NCI-H2029 (cell line): ENCODE measurements around the gene DAAM2.

ENCODE experiments used
- DNase-seq: peaks from one replicate; lab custom pipeline; 2025; lab: John Stamatoyannopoulos, UW

DAAM2 gene

DNA sequence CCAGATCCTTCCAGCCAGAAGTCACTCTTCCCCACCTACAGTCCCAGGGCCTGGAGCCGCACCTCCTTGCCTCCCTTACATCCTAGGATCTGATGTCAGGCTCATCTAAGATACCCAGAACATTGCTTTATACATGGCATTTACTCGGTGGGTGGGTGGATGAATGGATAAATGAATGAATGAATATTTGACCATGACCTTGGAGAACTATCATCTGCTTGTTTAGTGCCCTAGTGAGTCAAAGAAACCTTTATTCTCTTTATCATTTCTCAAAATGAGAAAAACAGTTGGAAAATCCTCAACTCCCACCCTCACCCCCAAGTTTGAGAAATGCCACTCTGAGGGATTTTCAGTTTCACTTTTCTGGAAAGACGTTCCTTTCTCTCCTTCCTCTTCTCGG is 56.0 kb downstream of the DAAM2 start:
- DNase-seq = no peak

DNA sequence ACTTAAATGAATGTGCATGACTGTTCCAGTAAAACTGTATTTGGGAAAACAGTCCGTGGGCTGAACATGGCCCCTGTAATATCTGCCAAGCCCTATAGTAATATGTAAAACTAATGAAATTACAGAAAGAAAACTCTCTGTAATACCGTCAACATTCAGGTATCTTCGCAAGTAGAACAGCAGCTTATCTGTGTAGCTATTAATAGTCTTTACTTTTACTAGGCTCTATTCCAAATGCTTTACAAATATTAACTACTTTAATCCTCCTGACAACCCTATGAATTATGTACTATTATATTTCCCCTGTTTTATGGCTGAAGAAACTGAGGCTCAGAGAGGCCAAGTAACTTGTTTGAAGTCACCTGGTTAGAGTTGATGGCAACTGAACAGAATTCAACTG is 57.1 kb downstream of the DAAM2 start:
- DNase-seq = no peak

DNA sequence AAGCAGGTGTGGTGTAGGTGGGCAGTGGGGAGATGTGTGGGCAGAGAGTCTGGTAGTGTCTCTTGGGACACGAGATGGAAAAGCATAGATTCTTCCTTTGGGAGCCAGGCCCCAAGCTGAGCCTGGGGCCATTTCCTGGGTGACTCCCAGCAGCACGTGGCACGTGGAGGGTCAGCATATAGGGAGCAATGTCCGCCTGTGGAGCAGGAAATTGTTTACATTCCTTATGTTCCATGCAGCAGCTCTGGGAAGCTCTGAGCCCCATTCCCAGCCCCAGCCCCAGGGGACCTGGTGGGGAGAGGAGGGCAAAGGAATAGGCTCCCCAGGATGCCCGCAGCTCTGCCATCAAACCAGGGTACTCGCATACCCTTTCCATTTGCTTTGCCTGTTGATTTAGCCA is 57.6 kb downstream of the DAAM2 start:
- DNase-seq = no peak

DNA sequence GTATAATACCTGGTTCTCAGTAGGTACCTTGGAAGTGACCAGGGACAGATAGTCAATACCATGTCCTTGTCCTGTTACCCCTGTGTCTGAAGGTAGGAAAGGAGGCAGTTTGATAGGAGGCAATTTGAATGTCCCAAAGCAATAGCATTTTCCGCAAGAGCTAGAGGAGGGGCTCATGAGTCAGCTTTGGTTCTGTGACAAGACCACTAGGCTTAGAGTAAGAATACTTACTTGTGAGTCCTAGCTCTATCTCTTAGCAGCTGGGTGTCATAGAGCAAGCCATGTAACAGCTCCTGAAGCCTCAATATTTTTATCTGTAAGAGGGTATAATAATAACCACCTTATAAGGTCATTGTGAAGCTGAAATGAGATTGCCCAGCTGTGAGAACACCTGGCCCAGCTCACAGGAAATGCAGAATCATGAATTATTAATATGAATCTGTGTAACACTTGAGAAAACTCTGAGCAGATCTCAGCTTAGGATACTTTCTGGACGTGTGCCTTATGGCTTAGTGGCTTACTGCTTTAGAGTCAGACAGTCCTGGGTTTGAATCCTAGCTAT is 58.6 kb downstream of the DAAM2 start:
- DNase-seq = peak; percentile 55

DNA sequence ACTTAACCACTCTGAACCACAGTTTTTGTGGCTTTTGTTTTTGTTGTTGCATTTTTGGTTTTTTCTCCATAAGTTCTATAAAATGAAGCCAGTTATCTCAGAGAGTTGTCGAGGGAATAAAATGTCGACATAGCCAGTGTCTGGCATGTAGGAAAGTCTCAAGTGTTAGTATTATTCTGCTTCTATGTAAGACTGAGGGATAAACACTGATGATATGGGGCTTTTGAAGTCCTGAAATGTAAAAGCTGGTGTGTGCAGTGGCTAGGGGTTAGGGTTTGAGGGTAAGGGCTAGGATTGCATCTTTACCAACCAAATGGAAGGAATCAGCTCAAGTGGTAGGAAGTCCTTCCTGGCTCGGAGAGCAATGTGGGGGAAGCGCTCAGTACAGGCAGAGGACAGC is 59.2 kb downstream of the DAAM2 start:
- no peak for DNase-seq

DNA sequence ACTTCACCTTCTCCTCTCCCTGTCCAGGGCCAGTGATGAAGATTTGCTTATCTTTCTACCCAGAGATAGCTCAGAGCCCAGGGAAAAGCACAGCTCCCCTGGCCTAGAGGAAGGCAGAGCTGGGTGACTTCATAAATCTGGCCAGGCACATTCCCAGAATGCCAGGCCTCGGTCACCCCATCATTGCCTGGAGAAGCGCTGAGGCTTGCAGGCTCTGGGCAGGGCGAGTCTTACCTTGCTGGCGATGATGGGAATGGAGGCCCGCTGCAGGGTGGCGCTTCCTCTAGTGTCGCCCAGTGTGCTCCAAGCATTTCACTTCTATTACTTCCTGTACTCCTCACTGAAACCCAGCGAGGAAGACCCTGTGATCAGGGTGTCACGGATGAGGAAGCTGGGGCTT is 60.1 kb downstream of the DAAM2 start:
- no peak for DNase-seq

DNA sequence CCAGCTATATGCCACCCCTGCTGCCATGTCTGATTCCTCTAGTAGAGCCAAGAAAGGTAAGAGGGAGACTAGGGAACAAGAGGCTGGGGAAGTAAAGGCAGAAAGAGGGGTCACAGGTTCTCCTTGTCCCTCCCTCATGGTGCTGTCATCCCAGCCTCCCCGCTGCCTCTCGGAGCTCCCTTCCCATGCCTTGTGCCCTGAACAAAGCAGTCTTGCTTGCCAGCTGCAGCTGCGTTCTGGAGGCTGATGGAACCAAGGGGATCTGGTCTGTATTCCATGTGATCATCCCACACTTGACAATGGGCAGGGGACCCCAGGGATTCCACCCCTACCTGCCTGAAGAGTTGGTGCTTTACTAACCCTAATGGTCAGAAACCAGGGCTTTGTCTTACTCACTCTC is 61.4 kb downstream of the DAAM2 start:
- no peak for DNase-seq

DNA sequence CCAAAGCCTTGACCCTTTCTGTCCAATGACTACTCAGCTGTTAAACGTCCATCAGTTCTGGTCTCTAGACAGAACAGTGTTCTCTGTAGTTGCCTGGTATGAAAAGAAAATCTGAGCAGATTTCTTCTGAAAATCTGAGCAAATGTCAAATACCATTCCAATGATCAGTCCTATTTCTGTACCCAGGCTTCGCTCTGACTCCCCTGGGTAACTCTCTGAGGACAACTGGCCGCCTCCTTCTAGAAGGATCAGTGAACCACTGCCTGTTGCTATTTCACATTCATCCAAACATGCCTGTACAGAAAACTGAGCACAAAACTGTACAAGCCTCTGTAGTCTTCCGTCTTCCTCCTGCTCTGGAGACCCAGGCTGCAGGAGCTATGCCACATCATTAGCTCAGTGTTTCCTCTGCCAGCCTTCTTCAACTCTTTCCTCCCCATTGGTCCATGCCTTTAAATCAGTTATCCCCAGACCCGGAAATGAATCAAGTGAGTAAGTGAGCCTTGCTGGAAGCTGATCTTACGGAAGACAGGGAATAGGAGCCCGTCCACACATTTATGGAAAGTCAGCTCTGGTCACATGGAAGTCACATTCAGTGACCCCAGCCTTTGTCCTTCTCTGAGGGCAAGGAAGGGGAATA is 63.3 kb downstream of the DAAM2 start:
- no peak for DNase-seq

DNA sequence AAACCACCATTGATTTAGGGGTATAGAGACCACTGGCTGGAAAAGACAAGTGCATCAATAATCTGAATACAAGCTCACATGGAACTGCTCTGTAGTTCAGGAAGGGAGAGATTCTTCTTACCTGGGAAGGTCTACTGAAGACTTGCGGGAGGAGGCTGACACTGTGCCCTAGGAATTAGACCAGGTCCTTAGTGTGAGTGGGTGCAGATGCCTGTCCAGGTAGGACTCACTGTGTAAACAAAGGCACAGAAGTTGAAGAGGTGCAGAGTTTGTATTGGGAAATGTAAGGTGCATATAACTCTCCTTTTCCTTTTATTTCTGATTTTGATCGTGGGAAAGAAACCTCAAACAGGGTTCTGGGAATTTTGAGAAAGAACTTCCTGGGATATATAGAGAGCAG is 66.8 kb downstream of the DAAM2 start:
- no peak for DNase-seq

DNA sequence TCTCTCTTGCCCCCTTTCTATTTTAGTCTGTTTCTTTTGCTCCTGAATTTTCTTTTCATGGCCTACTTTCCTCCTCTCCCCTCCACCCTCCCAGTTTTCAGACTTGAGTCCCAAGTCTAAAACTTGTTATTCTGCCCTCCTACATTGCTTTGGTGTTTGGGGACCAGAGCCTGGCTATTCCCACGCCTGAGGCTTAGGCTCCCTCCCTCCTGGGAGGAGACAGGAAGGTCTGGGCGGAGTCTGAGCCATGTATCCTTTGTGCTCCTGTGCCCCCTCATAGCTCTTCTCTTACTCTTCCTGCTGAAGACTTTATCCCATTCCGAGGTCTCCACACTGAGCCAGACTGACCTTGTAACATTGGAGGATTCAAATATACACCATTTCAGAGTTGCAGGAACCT is 69.5 kb downstream of the DAAM2 start:
- no peak for DNase-seq

DNA sequence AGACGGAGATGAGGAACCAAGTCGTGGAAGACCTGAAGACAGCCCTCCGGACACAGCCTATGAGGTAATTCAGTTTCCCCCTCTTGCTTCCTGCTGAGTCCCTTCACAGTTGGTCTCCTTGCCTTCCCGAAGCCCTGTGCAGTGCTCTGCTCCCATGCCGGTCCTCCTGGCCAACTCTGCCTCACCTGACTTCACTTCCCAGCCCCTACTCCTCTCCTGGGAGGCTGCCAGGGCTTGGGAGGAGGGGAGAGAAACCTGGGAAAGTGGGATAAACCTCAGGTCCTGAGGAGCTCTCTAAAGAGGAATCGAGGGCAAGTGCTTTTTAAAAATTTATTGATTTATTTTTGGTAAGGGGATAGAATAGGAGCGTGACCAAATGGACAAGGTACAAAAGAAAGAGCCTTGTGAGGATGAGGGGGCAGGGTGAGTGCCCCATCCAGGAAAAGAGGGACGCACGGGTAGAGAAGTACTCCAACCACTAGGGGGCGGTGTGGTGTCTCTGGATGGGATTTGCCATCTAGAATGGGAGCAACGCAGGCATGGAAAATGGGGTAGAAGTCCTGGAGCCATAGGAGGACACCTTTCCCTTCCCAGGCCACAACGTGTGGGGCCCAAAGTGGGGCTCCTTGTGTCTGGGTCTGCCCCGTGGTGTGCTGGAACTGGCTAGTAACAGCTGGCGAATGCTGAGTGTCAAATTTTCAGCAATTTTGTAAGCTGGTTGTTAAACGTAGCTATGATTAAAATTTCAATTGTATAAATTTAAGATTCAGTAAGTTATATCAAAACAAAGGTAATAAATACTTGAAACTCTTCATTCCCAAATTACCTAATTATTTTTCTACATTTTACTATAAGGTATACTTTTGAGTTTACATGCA is 73.1 kb downstream of the DAAM2 start:
- peak; percentile 71 for DNase-seq

DNA sequence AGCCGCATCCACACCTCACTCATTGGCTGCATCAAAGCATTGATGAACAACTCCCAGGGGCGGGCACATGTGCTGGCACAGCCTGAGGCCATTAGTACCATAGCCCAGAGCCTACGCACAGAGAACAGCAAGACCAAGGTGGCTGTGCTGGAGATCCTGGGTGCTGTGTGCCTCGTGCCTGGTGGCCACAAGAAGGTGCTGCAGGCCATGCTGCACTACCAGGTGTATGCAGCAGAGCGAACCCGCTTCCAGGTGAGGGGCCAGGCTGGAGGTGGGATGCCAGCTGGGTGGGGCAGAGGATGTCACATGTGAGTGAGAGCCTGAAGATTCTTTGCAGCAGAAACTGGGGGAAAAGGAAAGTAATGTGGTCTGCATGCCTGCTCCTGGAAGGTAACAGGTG is 75.4 kb downstream of the DAAM2 start:
- no peak for DNase-seq

DNA sequence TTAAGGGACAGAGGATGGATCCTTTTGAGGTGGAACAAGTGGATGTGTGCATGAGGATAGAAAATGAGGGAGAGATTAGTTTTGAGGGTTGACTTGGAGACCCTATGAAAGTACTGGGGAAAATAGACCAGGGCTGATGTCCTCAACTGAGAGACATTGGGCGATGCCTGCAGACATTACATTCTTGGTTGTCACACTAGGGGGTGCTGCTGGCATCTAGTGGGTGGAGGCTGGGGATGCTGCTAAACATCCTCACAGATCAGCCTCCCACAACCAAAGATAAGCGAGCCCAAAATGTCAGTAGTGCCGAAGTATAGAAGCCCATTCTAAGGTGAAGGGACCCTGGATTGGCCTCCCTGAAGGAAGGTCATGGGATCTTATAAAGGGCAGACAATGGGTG is 78.8 kb downstream of the DAAM2 start:
- no peak for DNase-seq

DNA sequence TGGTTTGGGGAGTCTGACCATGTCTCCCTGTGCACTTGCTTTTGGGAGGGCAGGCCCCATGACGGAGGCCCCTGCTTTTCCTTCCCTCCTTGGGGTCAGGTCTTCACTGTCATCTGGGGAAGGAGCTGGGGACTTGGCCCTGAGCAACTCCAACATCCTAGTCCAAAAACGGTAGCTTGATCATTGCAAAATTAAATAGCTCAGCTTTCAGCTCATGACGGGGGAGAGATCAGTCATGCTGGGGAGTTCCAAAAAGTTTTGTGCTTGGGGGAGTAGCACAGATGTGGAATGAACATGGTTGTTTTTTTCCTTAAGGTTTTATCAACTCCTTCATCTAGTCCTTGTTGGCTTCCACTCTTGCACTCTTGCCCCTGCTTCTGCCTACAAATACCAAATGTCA is 81.3 kb downstream of the DAAM2 start:
- DNase-seq = no peak

DNA sequence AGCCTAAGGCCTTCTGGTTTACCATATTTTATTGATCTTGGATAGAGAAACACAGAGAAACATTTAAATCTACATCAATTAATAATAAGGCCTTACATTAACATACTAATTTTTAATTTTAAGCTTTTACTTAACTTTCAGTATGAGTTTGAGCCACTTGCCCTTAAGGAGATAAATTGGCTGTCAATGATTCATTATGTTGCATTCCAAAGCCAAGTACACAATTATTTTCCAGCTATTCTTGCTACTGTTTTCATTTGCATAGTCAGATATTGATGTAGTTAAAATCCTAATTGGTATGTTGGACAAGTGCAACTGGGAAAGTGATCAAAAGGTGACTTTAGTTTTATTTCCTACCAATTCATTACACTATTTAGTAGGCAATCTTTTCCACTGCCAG is 83.9 kb downstream of the DAAM2 start:
- DNase-seq = no peak

DNA sequence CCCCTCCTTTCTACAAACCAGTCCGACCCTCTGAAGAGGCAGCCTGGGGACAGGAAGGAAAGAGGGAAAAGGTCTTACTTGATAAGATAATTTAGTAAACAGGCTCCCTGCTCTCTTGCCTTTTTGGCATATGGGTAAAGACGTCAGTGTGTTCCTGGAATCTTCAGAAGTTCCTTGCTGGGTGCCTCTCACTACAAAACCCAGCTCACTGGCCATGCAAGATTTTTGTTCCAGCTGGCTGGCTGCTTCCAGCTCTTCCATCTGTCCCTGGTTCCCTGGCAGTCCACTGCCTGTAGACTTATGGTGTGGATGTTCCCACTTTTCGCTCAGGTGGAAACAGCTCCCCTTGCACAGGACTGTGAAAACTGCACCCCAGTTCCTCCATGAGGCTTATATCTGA is 84.7 kb downstream of the DAAM2 start:
- no peak for DNase-seq

DNA sequence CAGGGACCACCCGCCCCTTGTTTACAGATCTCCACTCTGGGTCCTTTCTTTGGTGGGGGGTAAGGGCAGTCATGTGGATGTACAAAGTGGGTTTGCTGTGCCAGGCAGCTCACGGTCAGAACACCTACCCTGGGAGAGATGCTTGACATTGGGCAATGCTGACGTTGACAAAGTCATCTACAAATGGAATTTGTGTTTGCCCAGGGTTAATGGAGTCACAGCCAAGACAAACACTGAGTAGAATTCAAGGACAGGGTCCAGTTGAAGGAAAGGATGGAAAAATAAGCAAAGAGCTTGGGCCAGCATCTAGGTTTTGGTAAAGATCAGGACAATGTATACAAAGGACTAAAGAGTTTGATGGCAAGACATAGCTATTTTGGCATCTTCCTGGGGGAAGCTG is 87.4 kb downstream of the DAAM2 start:
- no peak for DNase-seq

DNA sequence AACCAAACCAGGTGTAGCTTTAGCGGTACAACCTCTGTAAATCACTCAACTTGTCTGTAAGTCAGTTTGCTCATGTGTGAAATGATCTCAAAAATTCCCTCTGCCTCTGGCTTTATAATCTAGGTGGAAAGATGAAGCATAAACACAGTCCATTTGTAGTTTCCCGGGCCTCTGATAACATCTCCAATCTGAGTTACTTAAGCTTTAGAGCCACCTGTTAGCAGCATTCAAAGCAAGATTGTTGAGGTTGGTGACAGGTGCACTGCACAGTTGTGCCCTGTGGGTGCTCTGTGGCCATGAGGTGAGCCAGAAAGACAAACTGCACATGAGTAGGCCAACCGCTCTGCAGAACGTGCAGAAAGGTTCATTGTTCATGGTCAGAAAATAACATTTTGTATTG is 88.4 kb downstream of the DAAM2 start:
- DNase-seq = no peak

DNA sequence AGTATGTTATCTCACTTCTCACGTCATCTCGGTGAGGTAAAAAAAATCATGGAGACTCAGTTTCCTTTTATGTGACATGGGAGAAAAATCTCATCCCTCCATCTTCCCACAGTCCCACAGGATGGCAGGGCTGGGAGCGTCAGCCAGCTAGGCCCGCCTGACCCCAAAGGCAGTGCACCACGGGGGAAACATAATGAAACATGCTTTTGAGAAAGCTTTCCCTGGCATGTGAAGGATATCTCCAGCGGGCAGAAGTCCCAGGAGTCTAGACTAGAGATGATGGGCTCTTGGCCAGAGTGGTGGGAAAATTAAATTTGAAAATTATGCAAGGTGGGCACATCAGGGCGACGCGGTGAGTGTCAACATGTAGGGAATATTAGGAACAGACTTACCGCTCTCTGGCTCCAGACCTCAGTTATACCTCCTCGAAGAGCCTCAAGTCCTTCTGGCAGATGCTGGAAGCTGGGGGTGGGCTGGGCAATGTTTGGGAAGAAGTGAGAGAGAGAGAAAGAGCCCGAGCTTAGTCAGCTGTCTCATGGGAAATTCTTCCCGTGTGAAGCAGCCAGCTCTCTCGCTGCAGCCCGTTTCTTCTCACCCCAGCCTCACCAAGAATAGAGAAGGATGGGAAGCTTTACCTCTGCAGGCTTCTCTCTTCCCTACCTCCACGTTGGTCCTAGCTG is 89.8 kb downstream of the DAAM2 start:
- no peak for DNase-seq

DNA sequence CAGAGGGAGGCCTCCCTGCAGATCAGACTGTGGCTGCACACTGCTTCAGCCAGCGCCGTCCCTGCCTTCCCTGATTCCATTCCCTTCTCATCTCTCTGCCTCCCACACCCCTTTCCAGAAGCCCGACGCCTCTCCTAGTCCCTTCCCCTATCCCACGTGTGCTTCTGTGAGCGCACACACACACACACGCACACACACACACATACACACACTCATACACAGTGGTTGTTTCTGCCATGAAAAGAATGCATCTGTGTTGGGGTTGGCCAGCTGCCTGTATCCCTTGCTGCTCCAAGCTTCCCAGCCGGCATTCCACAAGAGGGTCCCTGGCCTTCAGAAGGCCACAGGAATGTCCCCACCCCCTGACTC is 90.3 kb downstream of the DAAM2 start:
- DNase-seq = no peak

DNA sequence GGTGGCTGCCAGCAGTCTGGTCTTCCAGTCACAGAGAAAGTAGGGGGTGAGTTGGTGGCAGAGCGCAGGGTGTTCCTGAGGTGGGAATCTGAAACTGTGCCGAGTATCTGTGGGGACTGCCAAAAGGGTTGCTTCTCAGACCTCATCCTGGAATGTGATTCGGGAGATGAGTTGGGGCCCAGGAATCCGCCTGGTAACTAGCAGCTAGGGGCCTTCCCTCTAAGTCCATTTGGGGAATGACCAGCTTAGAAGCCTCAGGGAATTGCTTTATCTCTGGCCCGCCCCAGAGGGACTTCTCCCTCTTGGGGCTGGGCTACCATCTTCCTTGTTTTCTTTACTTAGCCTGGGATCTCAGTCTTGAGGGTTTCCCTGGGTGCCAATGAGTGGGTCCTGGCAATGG is 92.5 kb downstream of the DAAM2 start:
- DNase-seq = no peak

DNA sequence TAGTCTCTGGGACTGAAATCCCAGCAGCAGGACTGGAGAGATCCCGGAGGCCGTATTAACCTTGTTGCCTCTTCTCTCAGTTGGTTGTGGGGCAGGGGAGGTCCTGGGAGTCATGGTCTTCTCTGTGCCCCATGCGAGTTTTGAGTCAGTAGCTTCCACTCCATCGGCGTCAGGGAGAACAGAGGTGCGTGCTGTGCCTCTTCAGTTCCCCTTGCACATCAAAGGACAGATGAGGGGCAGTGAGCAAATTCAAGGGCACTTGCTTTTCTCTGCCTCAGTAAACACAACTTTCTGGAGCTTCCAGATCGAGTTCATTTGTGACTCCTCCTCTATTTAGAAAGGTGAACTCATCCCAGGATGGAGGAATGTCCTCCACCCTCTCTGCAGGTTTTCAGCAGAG is 93.5 kb downstream of the DAAM2 start:
- DNase-seq = no peak

DNA sequence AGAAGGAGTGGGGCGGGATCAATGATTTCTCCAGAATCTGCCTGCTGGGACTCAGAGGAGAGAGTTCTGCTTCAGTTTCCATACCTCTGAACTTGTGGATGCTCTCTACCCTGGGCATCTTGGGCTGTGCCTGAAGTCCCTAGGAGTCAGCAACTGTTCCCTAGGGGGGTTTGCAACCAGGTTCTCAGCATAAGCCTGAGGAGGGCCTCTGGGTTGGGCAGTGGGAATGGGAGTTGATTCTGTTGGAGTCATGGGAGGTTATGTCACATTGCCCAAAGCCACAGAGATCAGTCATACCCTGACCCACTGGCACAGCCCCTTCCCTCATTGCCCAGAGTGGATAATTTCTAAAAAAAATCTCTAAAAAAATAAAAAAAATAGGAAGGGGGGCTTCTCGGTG is 94.7 kb downstream of the DAAM2 start:
- DNase-seq = no peak
